Panc1 (cell line): Measurements from ENCODE around the gene ZBTB33. TPM values are rescaled to one million over a fixed set of nuclear protein-coding genes. Genes with fewer than 3 reads are reported as not detected.

Experiments used
- ATAC-seq: fragments of 200-7000 bp; cut with Tn5 transposase; 2 replicates; pipeline ENCODE4 v1.9.1; 2020; ENCODE audit warnings: mild to moderate bottlenecking, moderate library complexity
- BruUV-seq: library from RNA; stranded (reverse); fragments of 400-500 nt; replicated peaks from 2 replicates; lab custom pipeline; 2021; lab: Mats Ljungman, UMichigan
- CTCF ChIA-PET: fragments of 300-600 bp; sonication (Branson Sonifier 250); formaldehyde crosslinking; loops from one replicate; lab custom pipeline; 2022; ENCODE audit warnings: antibody characterized with exemption; lab: Charles Lee
- POLR2A ChIA-PET: fragments of 300-600 bp; sonication (Branson Sonifier 250); formaldehyde crosslinking; loops from one replicate; lab custom pipeline; 2022; ENCODE audit warnings: antibody characterized with exemption; lab: Charles Lee
- DNase-seq: peaks from one replicate; pipeline ENCODE4 v3.0.0-alpha.2; 2010; ENCODE audit warnings: low read depth, low spot score
- H3K27ac ChIP-seq: 2 replicates; pipeline ENCODE4 v1.5.1; 2011; ENCODE audit warnings: mild to moderate bottlenecking, low read length, inconsistent platforms
- H3K27me3 ChIP-seq: fragments of 200-500 bp; sonication (Bioruptor generic); 2 replicates; pipeline ENCODE4 v1.6.0; 2014; ENCODE audit warnings: low read length, inconsistent platforms; ENCODE audit not compliant: control insufficient read depth, insufficient read depth
- H3K36me3 ChIP-seq: fragments of 200-500 bp; sonication (Bioruptor generic); 2 replicates; pipeline ENCODE4 v1.5.1; 2014; ENCODE audit warnings: inconsistent platforms, mild to moderate bottlenecking, low read length, moderate library complexity; ENCODE audit not compliant: control insufficient read depth, insufficient read depth
- H3K4me1 ChIP-seq: 2 replicates; pipeline ENCODE4 v1.5.1; 2011; ENCODE audit warnings: inconsistent platforms, mild to moderate bottlenecking, low read length, moderate library complexity; ENCODE audit not compliant: control insufficient read depth, insufficient read depth
- H3K4me3 ChIP-seq, 2 experiments: 2 replicates each; pipeline ENCODE4 v1.5.1; 2011 to 2012; ENCODE audit warnings: low read depth in 2 of 2, low read length in 2 of 2, mild to moderate bottlenecking in 2 of 2, inconsistent platforms in 1 of 2, moderate library complexity in 1 of 2
- H3K9me3 ChIP-seq: fragments of 200-500 bp; sonication (Bioruptor generic); 2 replicates; pipeline ENCODE4 v1.5.1; 2014; ENCODE audit warnings: low read depth, mild to moderate bottlenecking, inconsistent platforms, low read length, moderate library complexity; ENCODE audit not compliant: control insufficient read depth, insufficient read depth
- POLR2AphosphoS5 ChIP-seq: IDR thresholded peaks from 2 replicates; pipeline ENCODE4 v1.6.1; 2012; ENCODE audit warnings: mild to moderate bottlenecking, low read depth, low read length, moderate library complexity
- SIN3A ChIP-seq: IDR thresholded peaks from 2 replicates; pipeline ENCODE4 v1.6.1; 2012; ENCODE audit warnings: low read depth, mild to moderate bottlenecking, low read length, moderate library complexity, borderline replicate concordance; ENCODE audit not compliant: insufficient read depth
- TCF7L2 ChIP-seq: IDR thresholded peaks from 2 replicates; pipeline ENCODE4 v1.6.1; 2011; ENCODE audit warnings: mild to moderate bottlenecking, low read depth, low read length, inconsistent platforms
- in situ Hi-C: cut with HindIII; loops from 2 replicates; pipeline ENCODE4 v1.10.0; 2016; ENCODE audit warnings: low sequenced_read_pairs, low pct_unique_long_range_greater_than_20kb
- intact Hi-C: fragments of 100-400 bp; cut with micrococcal nuclease; formaldehyde crosslinking; loops from one replicate; pipeline ENCODE4 v1.10.0; 2022; ENCODE audit not compliant: unreplicated experiment
- total RNA-seq: library from RNA; stranded (reverse); gene quantifications from one replicate; pipeline ENCODE4 v1.2.1, GENCODE V29; 2021; ENCODE audit not compliant: unreplicated experiment
- TF ChIP-seq, protein P1 (sequence below): fragments of 450-650 bp; IDR thresholded peaks from 2 replicates; pipeline ENCODE4 v1.5.1; 2017; ENCODE audit warnings: mild to moderate bottlenecking
- TF ChIP-seq, protein P2 (sequence below), 2 experiments: IDR thresholded peaks; 2 replicates each; pipeline ENCODE4 v1.6.1; 2011 to 2012; ENCODE audit warnings: low read depth in 2 of 2, control low read depth in 1 of 2, low read length in 1 of 2, mild to moderate bottlenecking in 1 of 2, moderate library complexity in 1 of 2; ENCODE audit not compliant: insufficient read depth in 1 of 2

The ZBTB33 gene
- total RNA-seq, 1 experiment from 2014 or later, result 21.5 TPM

DNA sequence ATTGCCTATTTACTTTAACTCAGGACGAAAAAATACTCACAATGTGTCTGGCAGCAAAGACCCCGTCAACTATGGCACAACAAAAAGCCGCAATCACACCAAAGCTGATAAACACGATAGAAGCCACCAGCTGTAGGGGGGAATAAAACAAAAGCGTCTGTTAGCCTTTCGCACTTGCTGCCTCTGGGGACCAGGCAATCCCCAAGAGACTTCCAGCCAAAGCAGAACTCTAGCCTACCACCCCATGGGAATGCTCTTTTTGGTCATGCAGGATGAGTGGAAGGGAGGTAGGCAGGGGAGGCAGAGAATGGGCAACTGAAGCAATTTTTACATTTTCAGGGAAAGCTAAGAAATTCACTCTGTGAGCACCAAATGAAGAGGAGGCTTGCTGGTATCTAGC, 40.6 kb downstream of the ZBTB33 start:
- BruUV-seq, result no TSS peak
- ChIA-PET POLR2A (no interaction called here), CTCF (no interaction called here)
- Histone ChIP-seq H3K36me3 (no peaks in the 10 kb centered on the region), H3K9me3 (no peaks in the 10 kb centered on the region), H3K27me3 (no peaks in the 10 kb centered on the region), H3K4me3 (no peak overlapping the region), H3K4me1 (no peaks in the 10 kb centered on the region), H3K27ac (no peak overlapping the region)
- in situ Hi-C loops, result no loop called here
- ATAC-seq (no peak), DNase-seq (no peak)
- intact Hi-C loops, result no loop called here
- TF ChIP-seq, protein P1, sequence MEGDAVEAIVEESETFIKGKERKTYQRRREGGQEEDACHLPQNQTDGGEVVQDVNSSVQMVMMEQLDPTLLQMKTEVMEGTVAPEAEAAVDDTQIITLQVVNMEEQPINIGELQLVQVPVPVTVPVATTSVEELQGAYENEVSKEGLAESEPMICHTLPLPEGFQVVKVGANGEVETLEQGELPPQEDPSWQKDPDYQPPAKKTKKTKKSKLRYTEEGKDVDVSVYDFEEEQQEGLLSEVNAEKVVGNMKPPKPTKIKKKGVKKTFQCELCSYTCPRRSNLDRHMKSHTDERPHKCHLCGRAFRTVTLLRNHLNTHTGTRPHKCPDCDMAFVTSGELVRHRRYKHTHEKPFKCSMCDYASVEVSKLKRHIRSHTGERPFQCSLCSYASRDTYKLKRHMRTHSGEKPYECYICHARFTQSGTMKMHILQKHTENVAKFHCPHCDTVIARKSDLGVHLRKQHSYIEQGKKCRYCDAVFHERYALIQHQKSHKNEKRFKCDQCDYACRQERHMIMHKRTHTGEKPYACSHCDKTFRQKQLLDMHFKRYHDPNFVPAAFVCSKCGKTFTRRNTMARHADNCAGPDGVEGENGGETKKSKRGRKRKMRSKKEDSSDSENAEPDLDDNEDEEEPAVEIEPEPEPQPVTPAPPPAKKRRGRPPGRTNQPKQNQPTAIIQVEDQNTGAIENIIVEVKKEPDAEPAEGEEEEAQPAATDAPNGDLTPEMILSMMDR, result no peak
- no peak for TF ChIP-seq SIN3A
- TF ChIP-seq POLR2AphosphoS5, result no peak
- TF ChIP-seq TCF7L2, result no peak
- TF ChIP-seq, protein P2, sequence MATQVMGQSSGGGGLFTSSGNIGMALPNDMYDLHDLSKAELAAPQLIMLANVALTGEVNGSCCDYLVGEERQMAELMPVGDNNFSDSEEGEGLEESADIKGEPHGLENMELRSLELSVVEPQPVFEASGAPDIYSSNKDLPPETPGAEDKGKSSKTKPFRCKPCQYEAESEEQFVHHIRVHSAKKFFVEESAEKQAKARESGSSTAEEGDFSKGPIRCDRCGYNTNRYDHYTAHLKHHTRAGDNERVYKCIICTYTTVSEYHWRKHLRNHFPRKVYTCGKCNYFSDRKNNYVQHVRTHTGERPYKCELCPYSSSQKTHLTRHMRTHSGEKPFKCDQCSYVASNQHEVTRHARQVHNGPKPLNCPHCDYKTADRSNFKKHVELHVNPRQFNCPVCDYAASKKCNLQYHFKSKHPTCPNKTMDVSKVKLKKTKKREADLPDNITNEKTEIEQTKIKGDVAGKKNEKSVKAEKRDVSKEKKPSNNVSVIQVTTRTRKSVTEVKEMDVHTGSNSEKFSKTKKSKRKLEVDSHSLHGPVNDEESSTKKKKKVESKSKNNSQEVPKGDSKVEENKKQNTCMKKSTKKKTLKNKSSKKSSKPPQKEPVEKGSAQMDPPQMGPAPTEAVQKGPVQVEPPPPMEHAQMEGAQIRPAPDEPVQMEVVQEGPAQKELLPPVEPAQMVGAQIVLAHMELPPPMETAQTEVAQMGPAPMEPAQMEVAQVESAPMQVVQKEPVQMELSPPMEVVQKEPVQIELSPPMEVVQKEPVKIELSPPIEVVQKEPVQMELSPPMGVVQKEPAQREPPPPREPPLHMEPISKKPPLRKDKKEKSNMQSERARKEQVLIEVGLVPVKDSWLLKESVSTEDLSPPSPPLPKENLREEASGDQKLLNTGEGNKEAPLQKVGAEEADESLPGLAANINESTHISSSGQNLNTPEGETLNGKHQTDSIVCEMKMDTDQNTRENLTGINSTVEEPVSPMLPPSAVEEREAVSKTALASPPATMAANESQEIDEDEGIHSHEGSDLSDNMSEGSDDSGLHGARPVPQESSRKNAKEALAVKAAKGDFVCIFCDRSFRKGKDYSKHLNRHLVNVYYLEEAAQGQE (IDR thresholded peaks at IDR 0.05; ENCODE audit: insufficient read depth in 1 of 2, low read depth in 2 of 2, low read length in 1 of 2), result no peak

DNA sequence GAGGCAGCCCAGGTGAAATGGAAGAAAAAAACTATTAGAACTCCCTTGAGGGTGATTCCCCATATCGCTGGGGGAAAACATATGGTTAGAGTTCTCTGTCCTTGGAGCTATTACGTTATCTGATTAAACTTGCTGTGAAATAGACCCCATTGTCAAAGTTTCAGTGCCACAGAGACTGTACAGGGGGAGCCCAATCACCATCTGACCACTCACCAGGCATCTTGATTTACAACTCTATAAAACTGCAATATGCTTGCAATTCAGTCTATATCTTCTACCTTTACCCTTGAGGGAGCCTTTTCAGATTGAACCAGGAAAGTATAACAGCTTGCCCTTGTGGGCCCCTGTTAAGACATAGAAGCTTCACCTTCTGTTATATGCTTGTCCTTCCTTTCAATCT, 42.4 kb downstream of the ZBTB33 start:
- no peak overlapping the region for H3K4me3 ChIP-seq
- ATAC-seq (no peak), DNase-seq (no peak)
- H3K27me3 ChIP-seq, result no peaks in the 10 kb centered on the region
- H3K4me1 ChIP-seq, result no peaks in the 10 kb centered on the region
- POLR2A ChIA-PET, result no interaction called here
- BruUV-seq, result no TSS peak
- no peak for TF ChIP-seq SIN3A
- TF ChIP-seq, protein P1, result no peak
- TF ChIP-seq, protein P2 (IDR thresholded peaks at IDR 0.05; ENCODE audit: insufficient read depth in 1 of 2, low read depth in 2 of 2, low read length in 1 of 2), result no peak
- TF ChIP-seq TCF7L2, result no peak
- TF ChIP-seq POLR2AphosphoS5, result no peak
- intact Hi-C loops (no loop called here), in situ Hi-C loops (no loop called here)
- no peak overlapping the region for H3K27ac ChIP-seq
- CTCF ChIA-PET, result no interaction called here
- H3K9me3 ChIP-seq, result no peaks in the 10 kb centered on the region
- no peaks in the 10 kb centered on the region for H3K36me3 ChIP-seq
